Measurements from ENCODE around the gene GRP. TPM values are rescaled to one million over a fixed set of nuclear protein-coding genes. Genes with fewer than 3 reads are reported as not detected.

Gene GRP
- total and polyA plus RNA-seq, 5 donors: not detected

DNA sequence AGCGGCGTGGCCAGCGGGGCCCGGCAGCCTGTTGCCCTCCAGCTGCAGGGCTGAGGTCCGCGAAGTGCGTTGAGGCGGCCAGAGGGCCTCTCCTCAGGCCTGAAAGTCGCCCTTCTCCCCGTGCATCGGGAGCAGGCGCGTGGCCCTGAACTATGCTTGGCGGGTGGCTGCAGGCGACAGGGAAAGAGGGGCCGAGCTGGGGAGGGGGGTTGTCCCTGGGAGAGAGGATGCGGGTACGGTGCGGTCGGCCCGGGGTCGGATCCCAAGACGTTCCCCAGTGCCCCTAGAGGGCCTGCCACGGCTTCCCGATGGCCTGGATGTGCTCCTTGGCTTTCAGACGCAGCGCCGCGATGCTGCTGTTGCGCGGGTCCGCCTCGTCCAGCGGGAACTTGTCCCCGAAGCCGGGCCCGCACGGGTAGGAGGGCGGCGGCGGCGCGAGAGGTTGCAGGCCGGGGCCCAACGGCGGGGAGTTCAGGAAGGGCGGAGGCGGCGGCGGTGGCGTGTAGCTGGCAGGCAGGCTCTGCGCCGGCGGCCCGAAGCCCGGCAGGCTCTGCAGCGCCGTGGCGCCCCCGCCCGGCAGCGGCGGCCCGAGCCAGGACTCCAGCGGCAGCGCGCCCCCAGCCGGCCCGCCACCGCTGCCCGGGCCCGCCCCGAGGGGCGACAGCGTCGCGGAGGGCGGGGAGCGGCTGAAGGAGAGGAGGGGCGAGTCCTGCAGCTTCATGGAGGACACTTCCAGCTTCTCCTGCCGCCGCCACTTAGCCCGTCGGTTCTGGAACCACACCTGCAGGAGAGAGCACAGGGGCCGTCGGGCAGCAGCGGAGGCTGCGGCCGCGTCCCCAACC, 49.0 kb downstream of the GRP start:
- DNase-seq: peak in 2 of 3 donors; percentile 70 to 71
- Histone ChIP-seq H3K27ac (ENCODE audit: low read length) (no peak overlapping the region), H3K9me3 (ENCODE audit: control insufficient read depth, low read length) (no peaks in the 10 kb centered on the region), H3K4me3 (ENCODE audit: low read length) (peak overlapping the region; percentile 24), H3K4me1 (ENCODE audit: control insufficient read depth, insufficient read depth, low read length) (no peaks in the 10 kb centered on the region), H3K27me3 (ENCODE audit: control insufficient read depth, insufficient read depth) (peaks cover 2% of the 10 kb centered on the region)
- intact Hi-C loops (cut with DNase I): no loop called here
- ATAC-seq: peak; percentile 48 to 83
- WGBS: 1% methylated on average over 90 of the region's 90 CpGs

DNA sequence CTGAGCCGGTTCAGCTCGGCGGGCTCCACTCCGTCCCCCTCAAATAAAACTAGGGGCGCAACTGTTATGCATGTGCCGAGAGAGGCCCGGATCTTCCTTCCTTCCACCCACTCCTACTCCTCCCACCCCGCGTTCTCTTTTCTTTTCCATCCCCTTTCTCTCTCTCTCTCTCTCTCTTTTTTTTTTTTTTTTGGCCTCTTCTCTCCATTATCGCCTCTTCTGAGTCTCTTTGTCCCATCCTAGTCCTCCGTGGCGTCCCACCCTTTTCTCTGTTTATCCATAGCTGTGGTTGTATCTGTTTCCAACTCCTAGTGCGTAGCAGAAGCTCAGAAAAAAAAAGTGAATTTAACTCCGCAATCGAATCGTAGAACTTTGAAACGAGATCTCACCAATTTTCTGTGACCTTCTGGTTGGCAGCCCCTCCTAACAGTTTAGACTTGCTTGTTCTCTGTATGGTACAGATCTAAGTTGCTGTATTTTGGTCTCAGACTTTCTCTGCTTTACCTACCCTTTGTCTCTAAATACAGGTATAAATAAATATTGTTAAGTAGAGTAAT, 49.7 kb downstream of the GRP start:
- Histone ChIP-seq H3K27me3 (ENCODE audit: control insufficient read depth, insufficient read depth) (peaks cover 2% of the 10 kb centered on the region), H3K4me1 (ENCODE audit: control insufficient read depth, insufficient read depth, low read length) (no peaks in the 10 kb centered on the region), H3K4me3 (ENCODE audit: low read length) (peak overlapping the region; percentile 24), H3K27ac (ENCODE audit: low read length) (no peak overlapping the region), H3K9me3 (ENCODE audit: control insufficient read depth, low read length) (no peaks in the 10 kb centered on the region)
- DNase-seq (no peak), ATAC-seq (no peak)
- 6% methylated on average over 17 of the region's 17 CpGs for WGBS
- intact Hi-C loops (cut with DNase I): no loop called here

DNA sequence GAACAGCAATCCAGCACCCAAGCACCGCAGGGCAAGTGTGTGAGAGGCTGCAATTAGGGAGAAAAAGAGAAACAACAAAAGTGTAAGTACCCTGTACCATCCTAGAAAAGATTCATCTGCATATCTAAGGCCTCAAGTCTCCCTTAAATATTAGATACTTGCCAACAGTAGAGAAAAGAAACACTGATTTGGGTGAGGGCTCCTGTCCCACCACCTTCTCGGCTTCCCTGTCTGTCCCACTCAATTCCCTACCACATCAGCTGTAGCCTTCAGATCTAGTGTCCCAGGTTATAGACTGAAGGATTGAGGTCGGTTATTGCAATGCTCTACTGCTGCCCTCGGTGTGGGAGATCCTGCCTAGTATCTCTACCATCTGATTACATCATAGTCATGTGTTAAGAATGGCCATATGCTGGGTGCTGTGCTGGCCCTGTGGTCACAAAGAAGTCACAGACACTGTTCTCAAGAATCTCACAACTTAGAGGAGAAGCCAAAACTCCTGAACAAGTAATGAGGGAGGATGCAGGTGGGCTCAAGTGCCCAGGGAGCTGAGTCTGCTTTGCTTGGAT, 50.8 kb downstream of the GRP start:
- H3K4me1 ChIP-seq (ENCODE audit: control insufficient read depth, insufficient read depth, low read length): no peaks in the 10 kb centered on the region
- no peak overlapping the region for H3K4me3 ChIP-seq (ENCODE audit: low read length)
- H3K27ac ChIP-seq (ENCODE audit: low read length): no peak overlapping the region
- H3K9me3 ChIP-seq (ENCODE audit: control insufficient read depth, low read length): no peaks in the 10 kb centered on the region
- peaks cover 2% of the 10 kb centered on the region for H3K27me3 ChIP-seq (ENCODE audit: control insufficient read depth, insufficient read depth)
- intact Hi-C loops (cut with DNase I): no loop called here
- WGBS: 23% methylated on average over 4 of the region's 4 CpGs
- ATAC-seq: no peak
- DNase-seq: no peak

DNA sequence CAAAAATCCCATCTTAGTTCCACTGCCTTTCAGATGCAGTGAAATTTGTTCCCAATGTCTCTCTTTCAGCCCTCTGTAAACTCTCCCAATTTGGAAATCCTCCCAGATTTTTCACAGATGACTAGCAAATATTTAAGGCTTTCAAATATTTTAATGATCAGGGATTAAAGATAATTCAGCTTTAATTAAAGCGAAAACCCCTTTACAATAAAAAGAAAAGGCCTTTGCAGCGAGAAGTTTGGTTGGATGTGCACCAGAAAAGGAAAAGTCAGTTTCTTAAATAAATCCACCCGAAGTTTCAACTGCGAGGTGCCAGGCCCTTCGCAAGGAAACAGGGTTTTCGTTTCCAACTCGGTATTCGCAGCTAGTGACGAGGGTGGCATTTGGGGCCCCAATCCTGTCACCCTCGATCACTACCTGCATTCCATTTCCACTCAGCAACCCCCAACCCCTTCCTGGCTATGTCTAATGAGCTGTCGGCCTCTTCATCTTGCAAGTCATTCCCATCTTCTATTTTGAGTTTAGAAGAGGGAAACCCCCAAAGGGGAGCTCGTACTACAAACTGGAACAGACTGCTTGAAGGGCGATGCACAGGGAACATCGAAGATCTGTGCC, 51.8 kb downstream of the GRP start:
- H3K4me3 ChIP-seq (ENCODE audit: low read length): no peak overlapping the region
- WGBS: 18% methylated on average over 14 of the region's 14 CpGs
- intact Hi-C loops (cut with DNase I): no loop called here

DNA sequence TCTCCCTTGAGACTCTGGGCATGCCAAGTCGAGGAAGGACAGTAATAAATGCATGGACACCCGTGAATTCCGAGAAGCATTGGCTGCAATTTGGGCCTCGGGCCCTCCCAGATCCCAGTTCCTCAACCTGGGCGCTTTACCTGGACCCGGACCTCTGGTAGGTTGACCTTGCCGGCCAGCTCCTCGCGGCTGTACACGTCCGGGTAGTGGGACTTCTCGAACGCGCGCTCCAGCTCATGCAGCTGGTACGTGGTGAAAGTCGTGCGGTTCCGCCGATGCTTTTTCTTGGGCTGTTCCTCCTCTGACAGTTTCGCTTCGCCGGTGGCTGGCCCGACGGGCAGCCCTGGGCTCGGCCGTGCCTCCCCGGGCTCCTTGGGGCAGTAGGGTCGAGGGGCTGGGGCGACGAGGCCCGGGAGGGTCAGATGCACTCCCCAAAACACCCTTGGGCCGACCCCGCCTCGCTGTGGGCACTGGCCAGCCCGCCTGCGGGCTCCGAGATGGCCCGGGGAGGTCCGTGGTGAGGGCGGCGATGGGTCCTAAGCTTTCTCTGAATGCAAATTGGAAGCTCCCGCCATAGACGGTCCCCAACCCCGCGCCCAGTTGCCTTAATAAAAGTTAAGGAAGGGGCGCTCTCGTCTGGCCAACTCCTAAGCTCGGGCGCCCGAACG, 52.4 kb downstream of the GRP start:
- no peaks in the 10 kb centered on the region for H3K27me3 ChIP-seq (ENCODE audit: control insufficient read depth, insufficient read depth)
- 2% methylated on average over 52 of the region's 52 CpGs for WGBS
- H3K4me1 ChIP-seq (ENCODE audit: control insufficient read depth, insufficient read depth, low read length): no peaks in the 10 kb centered on the region
- intact Hi-C loops (cut with DNase I): no loop called here
- no peak for ATAC-seq
- H3K27ac ChIP-seq (ENCODE audit: low read length): no peak overlapping the region
- no peak overlapping the region for H3K4me3 ChIP-seq (ENCODE audit: low read length)
- DNase-seq: peak in 1 of 3 donors; percentile 37
- no peaks in the 10 kb centered on the region for H3K9me3 ChIP-seq (ENCODE audit: control insufficient read depth, low read length)

More for the DNA sequence above, 51.8 kb downstream of the GRP start:
- no peak for ATAC-seq
- no peak for DNase-seq
- Histone ChIP-seq H3K27ac (ENCODE audit: low read length) (no peak overlapping the region), H3K9me3 (ENCODE audit: control insufficient read depth, low read length) (no peaks in the 10 kb centered on the region), H3K4me1 (ENCODE audit: control insufficient read depth, insufficient read depth, low read length) (no peaks in the 10 kb centered on the region), H3K27me3 (ENCODE audit: control insufficient read depth, insufficient read depth) (peaks cover 2% of the 10 kb centered on the region)

DNA sequence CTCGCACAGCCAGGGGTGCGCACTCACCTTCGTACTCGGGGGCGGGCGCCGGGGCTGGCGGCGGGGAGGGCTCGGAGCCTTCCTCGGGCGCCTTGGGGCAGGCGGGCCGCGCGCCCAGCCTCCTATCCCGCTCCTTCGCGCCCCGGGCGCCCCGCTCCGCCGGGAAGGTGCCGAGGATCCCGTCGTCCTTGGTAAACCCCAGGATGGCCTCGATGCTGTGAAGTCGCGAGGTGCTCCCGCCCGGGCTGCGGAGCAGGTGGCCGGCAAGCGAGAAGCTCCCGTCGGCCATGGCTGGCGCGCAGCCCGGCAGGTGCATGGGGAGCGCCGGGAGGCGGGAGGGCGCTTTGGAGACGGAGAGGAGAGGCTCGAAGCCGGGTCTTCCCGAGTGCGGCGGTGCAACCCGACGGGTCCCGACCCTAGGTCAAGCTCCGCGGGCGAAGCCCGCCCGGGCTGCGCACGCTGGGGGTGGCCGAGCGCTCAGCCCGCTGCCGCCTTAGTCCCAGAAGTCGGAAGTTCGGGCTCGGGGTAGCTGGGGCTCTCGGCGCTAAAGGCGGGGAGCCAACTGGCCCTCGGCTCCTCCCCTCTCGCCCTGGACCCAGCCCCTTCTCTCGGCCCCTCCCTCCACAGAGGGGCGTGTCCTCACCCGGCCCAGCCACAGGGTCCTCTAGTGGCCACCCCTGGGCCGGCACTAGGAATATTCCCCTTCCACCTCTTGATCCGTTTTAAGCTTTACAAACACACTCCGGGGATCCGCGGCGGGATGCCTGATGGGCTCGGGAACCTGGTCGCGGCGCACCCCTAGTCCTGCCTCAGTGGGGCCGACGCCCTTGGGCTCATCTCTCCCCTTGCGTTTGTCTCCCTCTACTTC, 53.2 kb downstream of the GRP start, which contains the start of gene RAX:
Gene RAX (minus strand): TSS at position 564 of the 868 bp plus-strand sequence. CDS start 248 bp downstream, at position 316.
- ATAC-seq (peak; percentile 14 to 49), DNase-seq (peak in 2 of 3 donors; percentile 48 to 51)
- peak within 1 kb of the TSS; percentile 2 for H3K4me3 ChIP-seq (ENCODE audit: low read length)
- no peak within 1 kb of the TSS for H3K27ac ChIP-seq (ENCODE audit: low read length)
- H3K9me3 ChIP-seq (ENCODE audit: control insufficient read depth, low read length): no peaks in the 10 kb centered on the region
- no peaks in the 10 kb centered on the region for H3K27me3 ChIP-seq (ENCODE audit: control insufficient read depth, insufficient read depth)
- WGBS: 3% methylated on average over 88 of the region's 88 CpGs
- intact Hi-C loops (cut with DNase I): no loop called here
- no peaks in the 10 kb centered on the region for H3K4me1 ChIP-seq (ENCODE audit: control insufficient read depth, insufficient read depth, low read length)

DNA sequence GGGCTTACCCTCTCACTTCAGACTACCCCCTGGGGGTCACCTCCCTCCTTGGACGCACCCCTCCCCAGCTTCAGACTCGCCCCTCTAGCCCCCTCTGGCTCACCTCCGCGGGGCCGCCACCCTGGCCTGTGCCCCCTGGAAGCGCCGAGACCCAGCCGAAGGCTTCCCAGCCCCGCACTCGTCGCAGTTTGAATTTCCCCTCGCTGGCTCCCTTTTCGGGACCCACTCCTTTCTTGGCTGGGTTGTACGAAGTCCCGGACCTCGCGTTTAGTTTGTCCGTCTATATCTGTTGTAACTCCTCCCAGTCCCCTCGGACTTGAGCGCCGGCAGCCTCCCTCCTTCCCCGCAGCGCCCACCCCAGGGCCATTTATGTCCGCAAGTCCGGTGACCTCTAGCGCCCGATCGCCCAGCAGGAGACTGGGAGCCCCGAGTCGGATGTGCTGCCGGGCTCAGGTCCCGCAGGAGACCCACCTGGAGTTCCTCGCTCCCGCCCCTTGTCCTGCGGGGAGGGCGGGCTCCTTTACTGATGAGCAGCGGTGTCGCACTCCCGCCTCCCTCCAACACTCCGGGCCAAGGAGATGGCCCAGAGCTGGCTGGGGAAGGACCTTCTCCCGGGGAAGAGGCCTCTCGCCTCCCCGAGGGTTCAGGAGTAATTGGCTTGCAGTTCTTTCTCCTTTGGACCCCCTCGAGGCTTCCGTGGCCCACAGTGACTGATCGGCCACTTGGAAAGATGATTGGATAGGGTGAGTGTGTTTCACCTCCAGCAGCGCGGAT, 54.0 kb downstream of the GRP start:
- ATAC-seq: peak in 1 of 2 donors; percentile 10
- H3K4me3 ChIP-seq (ENCODE audit: low read length): no peak overlapping the region
- 2% methylated on average over 48 of the region's 48 CpGs for WGBS

DNA sequence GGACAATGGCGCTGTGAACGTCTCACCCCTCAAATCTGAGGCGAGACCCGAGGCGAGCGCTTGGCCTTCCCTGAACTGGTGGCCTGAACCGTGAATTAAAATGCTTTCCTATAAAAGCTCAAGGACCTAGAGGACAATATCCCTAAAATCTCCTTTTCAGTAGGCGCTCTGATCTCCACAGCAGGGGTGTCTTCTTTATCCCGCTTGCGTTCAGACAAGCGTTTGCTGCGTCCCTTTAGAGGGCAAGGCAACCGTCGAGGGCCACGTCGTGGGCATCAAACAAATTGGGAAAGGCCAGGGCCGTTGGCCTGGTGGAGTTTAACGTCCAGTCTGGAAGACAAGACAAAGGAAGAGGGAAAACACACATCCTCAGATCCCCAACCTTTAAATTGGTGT, 54.6 kb downstream of the GRP start:
- intact Hi-C loops (cut with DNase I): no loop called here
- WGBS: 15% methylated on average over 18 of the region's 18 CpGs
- DNase-seq (no peak), ATAC-seq (no peak)
- Histone ChIP-seq H3K4me1 (ENCODE audit: control insufficient read depth, insufficient read depth, low read length) (no peaks in the 10 kb centered on the region), H3K27ac (ENCODE audit: low read length) (no peak overlapping the region), H3K27me3 (ENCODE audit: control insufficient read depth, insufficient read depth) (no peaks in the 10 kb centered on the region), H3K4me3 (ENCODE audit: low read length) (no peak overlapping the region), H3K9me3 (ENCODE audit: control insufficient read depth, low read length) (no peaks in the 10 kb centered on the region)

More for the DNA sequence above, 54.0 kb downstream of the GRP start:
- H3K27me3 ChIP-seq (ENCODE audit: control insufficient read depth, insufficient read depth): no peaks in the 10 kb centered on the region
- H3K27ac ChIP-seq (ENCODE audit: low read length): no peak overlapping the region
- DNase-seq: no peak
- H3K9me3 ChIP-seq (ENCODE audit: control insufficient read depth, low read length): no peaks in the 10 kb centered on the region
- intact Hi-C loops (cut with DNase I): no loop called here
- H3K4me1 ChIP-seq (ENCODE audit: control insufficient read depth, insufficient read depth, low read length): no peaks in the 10 kb centered on the region

DNA sequence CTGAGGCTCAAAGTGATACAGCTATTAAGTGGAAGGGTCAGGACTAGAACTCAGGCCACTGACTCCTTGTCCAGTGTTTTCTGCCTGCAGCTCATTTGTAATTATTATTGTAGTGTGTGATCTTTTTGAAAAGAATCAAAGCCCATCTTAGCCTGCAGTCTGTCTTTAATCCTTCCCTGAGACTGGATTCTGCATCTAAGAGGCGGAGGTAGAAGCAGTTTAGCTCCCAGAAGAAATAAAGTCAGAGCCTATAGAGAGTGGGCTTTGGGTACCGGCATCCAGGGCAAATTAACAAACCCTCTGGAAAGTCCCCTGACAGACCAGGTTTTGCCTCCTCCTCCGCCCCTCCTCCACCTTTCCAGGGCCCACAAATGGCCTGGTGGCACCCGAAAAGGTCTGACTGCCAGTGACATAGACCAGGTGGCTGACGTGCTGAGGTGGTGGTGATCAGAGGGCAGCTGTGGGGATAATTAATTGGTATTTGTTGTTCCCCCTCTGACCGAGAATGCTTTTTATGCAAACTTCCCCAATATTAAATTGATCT, 55.5 kb downstream of the GRP start:
- Histone ChIP-seq H3K9me3 (ENCODE audit: control insufficient read depth, low read length) (no peaks in the 10 kb centered on the region), H3K4me3 (ENCODE audit: low read length) (no peak overlapping the region), H3K27ac (ENCODE audit: low read length) (no peak overlapping the region), H3K4me1 (ENCODE audit: control insufficient read depth, insufficient read depth, low read length) (no peaks in the 10 kb centered on the region), H3K27me3 (ENCODE audit: control insufficient read depth, insufficient read depth) (no peaks in the 10 kb centered on the region)
- WGBS: 19% methylated on average over 6 of the region's 6 CpGs
- DNase-seq (no peak), ATAC-seq (no peak)
- intact Hi-C loops (cut with DNase I): no loop called here
